Skin epidermis (tissue), 12 donors: ENCODE measurements around the gene VAV2.

Source experiments
- H3K27ac ChIP-seq, 21 experiments: fragments of 200-600 bp; sonication (generic) in 11 of 21; one replicate each; pipeline ENCODE4 v1.5.0; 2020; ENCODE audit warnings: mild to moderate bottlenecking in 3 of 21, inconsistent platforms in 2 of 21, moderate library complexity in 2 of 21
- H3K4me3 ChIP-seq, 7 experiments: fragments of 200-600 bp; sonication (generic) in 2 of 7; one replicate each; pipeline ENCODE4 v1.5.0; 2020; ENCODE audit warnings: inconsistent platforms in 2 of 7, mild to moderate bottlenecking in 2 of 7, moderate library complexity in 1 of 7

VAV2 gene

GRCh38 chr9:133991964-133992779, at the start of gene VAV2:
VAV2 (minus strand) TSS chr9:133992324; CDS start chr9:133992278, 46 bp downstream.
- Histone ChIP-seq H3K4me3 (peak within 1 kb of the TSS; percentile 44 to 71 (median 61)), H3K27ac (peak within 1 kb of the TSS; percentile 50 to 96 (median 88))

- Histone ChIP-seq H3K4me3 (no peak overlapping the region), H3K27ac (no peak overlapping the region)
These were observed 49.5 kb upstream of the VAV2 start for GRCh38 chr9:134041649-134041962.

- Histone ChIP-seq H3K4me3 (no peak overlapping the region), H3K27ac (no peak overlapping the region)
These were observed 48.9 kb upstream of the VAV2 start for GRCh38 chr9:134040781-134041648.

- Histone ChIP-seq H3K27ac (no peak overlapping the region), H3K4me3 (no peak overlapping the region)
These were observed 48.0 kb upstream of the VAV2 start for GRCh38 chr9:134040176-134040565.

GRCh38 chr9:134039386-134040175, 47.5 kb upstream of the VAV2 start:
- H3K4me3 ChIP-seq, result no peak overlapping the region
- H3K27ac ChIP-seq, result no peak overlapping the region

GRCh38 chr9:134037641-134038040, 45.5 kb upstream of the VAV2 start:
- Histone ChIP-seq H3K4me3 (no peak overlapping the region), H3K27ac (no peak overlapping the region)

GRCh38 chr9:134036130-134036529, 44.0 kb upstream of the VAV2 start:
- no peak overlapping the region for H3K4me3 ChIP-seq
- H3K27ac ChIP-seq, result no peak overlapping the region

- H3K27ac ChIP-seq, result no peak overlapping the region
- no peak overlapping the region for H3K4me3 ChIP-seq
These were observed 43.2 kb upstream of the VAV2 start for GRCh38 chr9:134035041-134036039.

- H3K4me3 ChIP-seq, result no peak overlapping the region
- H3K27ac ChIP-seq, result no peak overlapping the region
These were observed 42.3 kb upstream of the VAV2 start for GRCh38 chr9:134034215-134035040.

GRCh38 chr9:134033516-134034214, 41.5 kb upstream of the VAV2 start:
- Histone ChIP-seq H3K4me3 (no peak overlapping the region), H3K27ac (no peak overlapping the region)

GRCh38 chr9:134032456-134033222, 40.5 kb upstream of the VAV2 start:
- H3K27ac ChIP-seq, result no peak overlapping the region
- H3K4me3 ChIP-seq, result no peak overlapping the region

GRCh38 chr9:134031783-134032182, 39.7 kb upstream of the VAV2 start:
- Histone ChIP-seq H3K27ac (no peak overlapping the region), H3K4me3 (no peak overlapping the region)

- Histone ChIP-seq H3K27ac (no peak overlapping the region), H3K4me3 (no peak overlapping the region)
These were observed 38.8 kb upstream of the VAV2 start for GRCh38 chr9:134030821-134031470.

- H3K27ac ChIP-seq, result no peak overlapping the region
- H3K4me3 ChIP-seq, result no peak overlapping the region
These were observed 37.4 kb upstream of the VAV2 start for GRCh38 chr9:134029248-134030226.

- H3K27ac ChIP-seq, result no peak overlapping the region
These were observed 36.6 kb upstream of the VAV2 start for GRCh38 chr9:134028575-134029247.

More at GRCh38 chr9:134028575-134029247, 36.6 kb upstream of the VAV2 start:
- no peak overlapping the region for H3K4me3 ChIP-seq
